Measurements from ENCODE around the gene GATB.
A peak's percentile ranks its signal among the peaks of the same experiment; 100 is the strongest.

Gene GATB

DNA sequence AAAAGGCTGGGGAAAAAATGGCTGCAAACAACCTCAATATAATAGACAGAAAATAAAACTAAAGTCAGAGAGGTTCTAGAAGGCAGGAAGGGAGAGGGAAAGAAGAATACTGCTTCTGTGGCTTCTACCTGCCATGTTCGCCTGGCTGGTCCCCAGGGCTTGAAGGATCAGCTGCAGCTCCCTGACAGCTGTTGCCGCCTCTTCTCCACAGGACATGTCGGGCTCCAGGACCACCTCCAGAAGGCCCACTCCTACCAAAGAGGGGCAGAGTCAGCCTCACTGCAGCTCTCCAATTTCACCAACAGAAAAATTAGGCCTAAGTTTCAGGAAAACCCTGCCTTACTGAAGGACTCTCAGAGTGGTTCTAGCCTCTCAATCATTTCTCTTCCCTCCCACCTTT is 44.9 kb downstream of the GATB start:
- TF ChIP-seq ZNF660 (tag by site-specific recombination; IDR thresholded peaks at IDR 0.05) (no peak), ZNF266 (tag by site-specific recombination; IDR thresholded peaks at IDR 0.05; ENCODE audit: low read depth) (no peak), EGR2 (tag by site-specific recombination; IDR thresholded peaks at IDR 0.05; ENCODE audit: low read depth) (no peak), ZNF26 (tag by site-specific recombination; IDR thresholded peaks at IDR 0.05) (no peak), ZNF549 (tag by site-specific recombination; IDR thresholded peaks at IDR 0.05) (no peak), ZNF23 (tag by site-specific recombination; IDR thresholded peaks at IDR 0.05; ENCODE audit: borderline replicate concordance) (no peak), SP7 (tag by site-specific recombination; IDR thresholded peaks at IDR 0.05) (no peak), ZNF335 (tag by site-specific recombination; conservative IDR thresholded peaks at IDR 0.05) (no peak), ZNF157 (tag by site-specific recombination; IDR thresholded peaks at IDR 0.05) (no peak), ZBTB7A (tag by site-specific recombination; IDR thresholded peaks at IDR 0.05; ENCODE audit: low read depth) (no peak)
- TF ChIP-seq, protein P1, sequence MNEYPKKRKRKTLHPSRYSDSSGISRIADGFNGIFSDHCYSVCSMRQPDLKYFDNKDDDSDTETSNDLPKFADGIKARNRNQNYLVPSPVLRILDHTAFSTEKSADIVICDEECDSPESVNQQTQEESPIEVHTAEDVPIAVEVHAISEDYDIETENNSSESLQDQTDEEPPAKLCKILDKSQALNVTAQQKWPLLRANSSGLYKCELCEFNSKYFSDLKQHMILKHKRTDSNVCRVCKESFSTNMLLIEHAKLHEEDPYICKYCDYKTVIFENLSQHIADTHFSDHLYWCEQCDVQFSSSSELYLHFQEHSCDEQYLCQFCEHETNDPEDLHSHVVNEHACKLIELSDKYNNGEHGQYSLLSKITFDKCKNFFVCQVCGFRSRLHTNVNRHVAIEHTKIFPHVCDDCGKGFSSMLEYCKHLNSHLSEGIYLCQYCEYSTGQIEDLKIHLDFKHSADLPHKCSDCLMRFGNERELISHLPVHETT (tag by site-specific recombination; IDR thresholded peaks at IDR 0.05), result no peak
- CTCF ChIA-PET, result no interaction called here
- no peak overlapping the region for H3K27ac ChIP-seq (ENCODE audit: extremely low read depth, low read depth, low read length)
- no peaks in the 10 kb centered on the region for H3K36me3 ChIP-seq (ENCODE audit: control insufficient read depth in 2 of 2, insufficient read depth in 1 of 2, low read length in 2 of 2)
- H3K4me3 ChIP-seq (ENCODE audit: low read depth, low read length), result no peak overlapping the region
- POLR2A ChIA-PET, result no interaction called here
- H3K4me1 ChIP-seq (ENCODE audit: control insufficient read depth, insufficient read depth, low read length), result 0 out of 2 replicates have a peak, but pooled peaks cover 2% of the 10 kb centered on the region
- H3K9me3 ChIP-seq (ENCODE audit: control insufficient read depth, insufficient read depth, low read depth, low read length), result no peaks in the 10 kb centered on the region

DNA sequence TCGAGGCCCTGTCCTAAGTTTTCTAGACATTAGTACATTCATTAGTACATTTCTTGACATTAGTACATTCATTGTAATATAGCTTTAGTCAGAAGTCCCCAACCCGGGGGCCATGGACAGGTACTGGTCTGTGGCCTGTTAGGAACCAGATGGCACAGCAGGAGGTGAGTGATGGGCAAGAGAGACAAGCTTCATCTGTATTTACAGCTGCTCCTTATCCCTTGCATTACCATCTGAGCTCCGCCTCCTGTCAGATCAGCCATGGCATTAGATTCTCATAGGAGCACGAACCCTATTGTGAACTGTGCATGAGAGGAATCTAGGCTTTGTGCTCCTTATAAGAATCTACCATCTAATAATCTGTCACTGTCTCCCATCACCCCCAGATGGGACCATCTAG is 48.0 kb downstream of the GATB start:
- Histone ChIP-seq H3K4me1 (ENCODE audit: control insufficient read depth, insufficient read depth, low read length) (0 out of 2 replicates have a peak, but pooled peaks cover 2% of the 10 kb centered on the region), H3K4me3 (ENCODE audit: low read depth, low read length) (no peak overlapping the region), H3K27ac (ENCODE audit: extremely low read depth, low read depth, low read length) (no peak overlapping the region), H3K9me3 (ENCODE audit: control insufficient read depth, insufficient read depth, low read depth, low read length) (no peaks in the 10 kb centered on the region), H3K36me3 (ENCODE audit: control insufficient read depth in 2 of 2, insufficient read depth in 1 of 2, low read length in 2 of 2) (peaks cover 0 to 1% of the 10 kb centered on the region in 2 experiments; a peak in 1 of 3 replicates)
- TF ChIP-seq FEZF1 (tag by site-specific recombination; IDR thresholded peaks at IDR 0.05) (no peak), ZNF610 (tag by site-specific recombination; IDR thresholded peaks at IDR 0.05; ENCODE audit: borderline replicate concordance) (peak; percentile 95)
- ChIA-PET POLR2A (no interaction called here), CTCF (interaction anchor here (0.6 kb wide), 2 partner anchors 125 to 207 kb away, joined by 3 to 4 read pairs; no protein-coding TSS in a partner anchor)

- no peak overlapping the region for H3K27ac ChIP-seq (ENCODE audit: extremely low read depth, low read depth, low read length)
- CTCF ChIA-PET, result no interaction called here
These were observed 49.2 kb downstream of the GATB start for GRCh38 chr4:151711646-151712045.

DNA sequence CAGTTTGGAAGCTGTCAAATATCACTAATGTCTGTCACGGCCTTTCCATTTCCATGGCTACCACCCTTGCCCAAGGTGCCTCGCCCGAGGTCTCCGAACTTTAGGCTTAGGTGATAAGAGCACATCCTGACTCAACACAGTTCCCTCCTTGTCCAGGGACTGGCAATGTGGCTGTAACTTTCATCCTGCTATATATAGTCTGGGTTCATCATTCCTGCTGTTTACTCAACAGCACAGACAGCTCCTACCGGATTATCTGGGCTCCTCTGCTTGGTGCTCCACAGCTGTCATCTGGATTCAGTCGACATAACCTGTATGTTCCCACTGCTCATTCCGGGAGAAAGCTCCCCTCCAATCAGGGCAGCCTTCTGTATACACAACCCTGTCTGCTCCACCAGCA is 51.2 kb downstream of the GATB start:
- Histone ChIP-seq H3K4me1 (ENCODE audit: control insufficient read depth, insufficient read depth, low read length) (0 out of 2 replicates have a peak, but pooled peaks cover 2% of the 10 kb centered on the region), H3K36me3 (ENCODE audit: control insufficient read depth in 2 of 2, insufficient read depth in 1 of 2, low read length in 2 of 2) (peaks cover 0 to 8% of the 10 kb centered on the region in 2 experiments; a peak in 1 of 3 replicates), H3K27ac (ENCODE audit: extremely low read depth, low read depth, low read length) (no peak overlapping the region), H3K9me3 (ENCODE audit: control insufficient read depth, insufficient read depth, low read depth, low read length) (no peaks in the 10 kb centered on the region), H3K4me3 (ENCODE audit: low read depth, low read length) (no peak overlapping the region)
- CTCF ChIA-PET, result no interaction called here
- POLR2A ChIA-PET, result no interaction called here
- TF ChIP-seq ZNF544 (tag by site-specific recombination; IDR thresholded peaks at IDR 0.05) (no peak), ZNF510 (tag by site-specific recombination; IDR thresholded peaks at IDR 0.05; ENCODE audit: insufficient replicate concordance) (no peak), ZNF112 (tag by site-specific recombination; IDR thresholded peaks at IDR 0.05) (no peak), ZNF202 (tag by site-specific recombination; IDR thresholded peaks at IDR 0.05; ENCODE audit: borderline replicate concordance) (no peak), ZNF140 (tag by site-specific recombination; IDR thresholded peaks at IDR 0.05) (no peak), ZNF629 (tag by site-specific recombination; IDR thresholded peaks at IDR 0.05) (no peak), ZBTB21 (tag by site-specific recombination; IDR thresholded peaks at IDR 0.05) (no peak), ZFHX2 (tag by site-specific recombination; conservative IDR thresholded peaks at IDR 0.05) (no peak), ZBTB7A (tag by site-specific recombination; IDR thresholded peaks at IDR 0.05; ENCODE audit: low read depth) (no peak)
- TF ChIP-seq, protein P2, sequence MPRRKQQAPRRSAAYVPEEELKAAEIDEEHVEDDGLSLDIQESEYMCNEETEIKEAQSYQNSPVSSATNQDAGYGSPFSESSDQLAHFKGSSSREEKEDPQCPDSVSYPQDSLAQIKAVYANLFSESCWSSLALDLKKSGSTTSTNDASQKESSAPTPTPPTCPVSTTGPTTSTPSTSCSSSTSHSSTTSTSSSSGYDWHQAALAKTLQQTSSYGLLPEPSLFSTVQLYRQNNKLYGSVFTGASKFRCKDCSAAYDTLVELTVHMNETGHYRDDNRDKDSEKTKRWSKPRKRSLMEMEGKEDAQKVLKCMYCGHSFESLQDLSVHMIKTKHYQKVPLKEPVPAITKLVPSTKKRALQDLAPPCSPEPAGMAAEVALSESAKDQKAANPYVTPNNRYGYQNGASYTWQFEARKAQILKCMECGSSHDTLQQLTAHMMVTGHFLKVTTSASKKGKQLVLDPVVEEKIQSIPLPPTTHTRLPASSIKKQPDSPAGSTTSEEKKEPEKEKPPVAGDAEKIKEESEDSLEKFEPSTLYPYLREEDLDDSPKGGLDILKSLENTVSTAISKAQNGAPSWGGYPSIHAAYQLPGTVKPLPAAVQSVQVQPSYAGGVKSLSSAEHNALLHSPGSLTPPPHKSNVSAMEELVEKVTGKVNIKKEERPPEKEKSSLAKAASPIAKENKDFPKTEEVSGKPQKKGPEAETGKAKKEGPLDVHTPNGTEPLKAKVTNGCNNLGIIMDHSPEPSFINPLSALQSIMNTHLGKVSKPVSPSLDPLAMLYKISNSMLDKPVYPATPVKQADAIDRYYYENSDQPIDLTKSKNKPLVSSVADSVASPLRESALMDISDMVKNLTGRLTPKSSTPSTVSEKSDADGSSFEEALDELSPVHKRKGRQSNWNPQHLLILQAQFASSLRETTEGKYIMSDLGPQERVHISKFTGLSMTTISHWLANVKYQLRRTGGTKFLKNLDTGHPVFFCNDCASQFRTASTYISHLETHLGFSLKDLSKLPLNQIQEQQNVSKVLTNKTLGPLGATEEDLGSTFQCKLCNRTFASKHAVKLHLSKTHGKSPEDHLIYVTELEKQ (tag by site-specific recombination; IDR thresholded peaks at IDR 0.05; ENCODE audit: borderline replicate concordance), result no peak

More at GRCh38 chr4:151711646-151712045, 49.2 kb downstream of the GATB start:
- 0 out of 2 replicates have a peak, but pooled peaks cover 2% of the 10 kb centered on the region for H3K4me1 ChIP-seq (ENCODE audit: control insufficient read depth, insufficient read depth, low read length)
- no peak for TF ChIP-seq HOXC10 (CRISPR knock-in tag; IDR thresholded peaks at IDR 0.05)
- no peak for TF ChIP-seq ZNF174 (tag by site-specific recombination; IDR thresholded peaks at IDR 0.05)
- no peak for TF ChIP-seq ZBTB48 (tag by site-specific recombination; IDR thresholded peaks at IDR 0.05)
- no peak for TF ChIP-seq ZNF549 (tag by site-specific recombination; IDR thresholded peaks at IDR 0.05)
- TF ChIP-seq ZNF654 (tag by site-specific recombination; IDR thresholded peaks at IDR 0.05; ENCODE audit: low read depth), result no peak
- no peak for TF ChIP-seq FEZF1 (tag by site-specific recombination; IDR thresholded peaks at IDR 0.05)
- H3K9me3 ChIP-seq (ENCODE audit: control insufficient read depth, insufficient read depth, low read depth, low read length), result no peaks in the 10 kb centered on the region
- POLR2A ChIA-PET, result no interaction called here
- H3K36me3 ChIP-seq (ENCODE audit: control insufficient read depth in 2 of 2, insufficient read depth in 1 of 2, low read length in 2 of 2), result peaks cover 0 to 5% of the 10 kb centered on the region in 2 experiments; a peak in 1 of 3 replicates
- no peak overlapping the region for H3K4me3 ChIP-seq (ENCODE audit: low read depth, low read length)

Measured in HEK293 (cell line).